Measurements from ENCODE around the gene GMPR. TPM values are rescaled to one million over a fixed set of nuclear protein-coding genes. Genes with fewer than 3 reads are reported as not detected.

Gene GMPR
- total RNA-seq, 2 experiments from 2014 or later: not detected

- H3K79me2 ChIP-seq (ENCODE audit: insufficient read depth, low read depth, low read length): no peaks in the 10 kb centered on the region
- POLR2A ChIA-PET: interaction anchor here (0.6 to 1.0 kb wide), 2 partner anchors 389 to 589 kb away, joined by 3 read pairs; no protein-coding TSS in a partner anchor
- no peaks in the 10 kb centered on the region for H3K4me1 ChIP-seq (ENCODE audit: insufficient read depth, low read length, poor library complexity, severe bottlenecking)
- no peaks in the 10 kb centered on the region for H3K9me2 ChIP-seq (ENCODE audit: insufficient read depth, low read length)
- no peak overlapping the region for H3K27ac ChIP-seq (ENCODE audit: low read depth, low read length, poor library complexity, severe bottlenecking)
- CTCF ChIA-PET (ENCODE audit: unreplicated experiment): no interaction called here
- TF ChIP-seq EZH2phosphoT487 (IDR thresholded peaks at IDR 0.05; ENCODE audit: borderline replicate concordance, low read depth, low read length) (no peak), CTCF (conservative IDR thresholded peaks at IDR 0.05; ENCODE audit: low read length) (no peak)
- H3K9me3 ChIP-seq (ENCODE audit: low read length): no peaks in the 10 kb centered on the region
- no peak overlapping the region for H3K4me2 ChIP-seq (ENCODE audit: low read length)
- no peaks in the 10 kb centered on the region for H3K36me3 ChIP-seq (ENCODE audit: insufficient read depth, low read length)
- BruUV-seq (replicated peaks): no TSS peak
- no peak for DNase-seq (ENCODE audit: low spot score)
- intact Hi-C loops (cut with micrococcal nuclease; ENCODE audit: unreplicated experiment): no loop called here
- H2AFZ ChIP-seq (ENCODE audit: low read length): no peak overlapping the region
- no peak overlapping the region for H3K4me3 ChIP-seq (ENCODE audit: low read depth, low read length, poor library complexity, severe bottlenecking)
- H4K20me1 ChIP-seq (ENCODE audit: insufficient read depth, low read length): no peaks in the 10 kb centered on the region
Measured at GRCh38 chr6:16291739-16292138, 53.4 kb downstream of the GMPR start.

DNA sequence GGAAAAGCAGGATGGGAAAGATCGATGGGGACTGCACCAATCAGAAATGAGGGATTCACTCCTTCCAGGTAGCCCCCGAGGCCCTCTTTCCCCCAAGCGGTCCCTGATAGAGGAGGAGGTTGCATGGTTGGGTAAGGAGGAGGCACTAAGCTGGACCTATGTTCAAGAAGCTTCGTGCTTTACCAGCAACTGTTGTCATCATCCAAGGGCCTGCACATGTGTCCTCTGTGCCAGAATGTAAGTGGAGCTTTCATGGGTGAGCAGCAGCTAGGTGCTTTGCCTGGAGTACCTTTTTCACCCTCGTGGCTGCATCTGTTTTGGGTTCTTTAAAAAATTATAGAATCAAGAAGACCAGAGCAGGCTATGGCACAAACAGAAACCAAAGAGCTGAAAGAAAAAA, 54.0 kb downstream of the GMPR start:
- ChIA-PET POLR2A (interaction anchor here (0.5 to 1.0 kb wide), 3 partner anchors 16 to 389 kb away, joined by 3 read pairs; no protein-coding TSS in a partner anchor), CTCF (ENCODE audit: unreplicated experiment) (no interaction called here)
- TF ChIP-seq CTCF (conservative IDR thresholded peaks at IDR 0.05; ENCODE audit: low read length) (no peak), EZH2phosphoT487 (IDR thresholded peaks at IDR 0.05; ENCODE audit: borderline replicate concordance, low read depth, low read length) (no peak)
- H3K4me2 ChIP-seq (ENCODE audit: low read length): no peak overlapping the region
- no peak overlapping the region for H3K4me3 ChIP-seq (ENCODE audit: low read depth, low read length, poor library complexity, severe bottlenecking)
- no peaks in the 10 kb centered on the region for H3K79me2 ChIP-seq (ENCODE audit: insufficient read depth, low read depth, low read length)
- no peaks in the 10 kb centered on the region for H3K36me3 ChIP-seq (ENCODE audit: insufficient read depth, low read length)
- H2AFZ ChIP-seq (ENCODE audit: low read length): no peak overlapping the region
- H3K27ac ChIP-seq (ENCODE audit: low read depth, low read length, poor library complexity, severe bottlenecking): no peak overlapping the region
- intact Hi-C loops (cut with micrococcal nuclease; ENCODE audit: unreplicated experiment): no loop called here
- H3K9me3 ChIP-seq (ENCODE audit: low read length): no peaks in the 10 kb centered on the region
- H4K20me1 ChIP-seq (ENCODE audit: insufficient read depth, low read length): no peaks in the 10 kb centered on the region
- DNase-seq (ENCODE audit: low spot score): no peak
- BruUV-seq (replicated peaks): no TSS peak
- H3K4me1 ChIP-seq (ENCODE audit: insufficient read depth, low read length, poor library complexity, severe bottlenecking): no peaks in the 10 kb centered on the region
- no peaks in the 10 kb centered on the region for H3K9me2 ChIP-seq (ENCODE audit: insufficient read depth, low read length)

DNA sequence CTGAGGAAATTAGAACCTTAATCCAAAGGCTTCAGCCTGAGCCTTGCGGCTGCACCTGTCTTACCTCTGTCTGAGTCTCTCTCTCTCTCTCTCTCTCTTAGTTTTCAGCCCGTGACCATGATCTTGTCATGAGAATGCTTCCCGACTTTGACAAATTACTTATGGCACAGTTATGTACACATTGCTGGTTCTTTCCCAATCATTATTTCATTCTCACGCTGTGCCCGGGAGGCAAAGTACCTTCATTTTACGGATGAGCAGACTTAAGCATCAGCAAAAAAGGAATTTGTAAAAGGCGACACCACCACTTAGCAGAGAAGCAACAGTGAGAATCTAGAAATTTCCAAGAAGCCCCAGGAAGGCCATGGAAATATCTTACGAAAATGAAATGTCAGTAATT, 54.6 kb downstream of the GMPR start:
- Histone ChIP-seq H3K4me2 (ENCODE audit: low read length) (no peak overlapping the region), H3K79me2 (ENCODE audit: insufficient read depth, low read depth, low read length) (no peaks in the 10 kb centered on the region), H4K20me1 (ENCODE audit: insufficient read depth, low read length) (no peaks in the 10 kb centered on the region), H3K9me3 (ENCODE audit: low read length) (no peaks in the 10 kb centered on the region), H3K27ac (ENCODE audit: low read depth, low read length, poor library complexity, severe bottlenecking) (no peak overlapping the region), H3K36me3 (ENCODE audit: insufficient read depth, low read length) (no peaks in the 10 kb centered on the region), H2AFZ (ENCODE audit: low read length) (no peak overlapping the region), H3K4me1 (ENCODE audit: insufficient read depth, low read length, poor library complexity, severe bottlenecking) (no peaks in the 10 kb centered on the region), H3K9me2 (ENCODE audit: insufficient read depth, low read length) (no peaks in the 10 kb centered on the region), H3K4me3 (ENCODE audit: low read depth, low read length, poor library complexity, severe bottlenecking) (no peak overlapping the region)
- BruUV-seq (replicated peaks): no TSS peak
- ChIA-PET POLR2A (interaction anchor here (0.5 kb wide), 1 partner anchor 20 kb away, joined by 3 read pairs; no protein-coding TSS in a partner anchor), CTCF (ENCODE audit: unreplicated experiment) (no interaction called here)
- no peak for DNase-seq (ENCODE audit: low spot score)
- TF ChIP-seq EZH2phosphoT487 (IDR thresholded peaks at IDR 0.05; ENCODE audit: borderline replicate concordance, low read depth, low read length) (no peak), CTCF (conservative IDR thresholded peaks at IDR 0.05; ENCODE audit: low read length) (no peak)
- intact Hi-C loops (cut with micrococcal nuclease; ENCODE audit: unreplicated experiment): no loop called here

Measured in OCI-LY7 (cell line).